HG03196 (cell line): ENCODE data around the gene CCDC88C.
"Not testable (repeated sequence)": the region's sequence is repeated elsewhere in the genome, so short reads cannot be mapped to it uniquely, and the experiment has no call there.

ENCODE experiments used
- ATAC-seq: cut with Tn5 transposase; IDR thresholded peaks from one replicate; pipeline ENCODE4 v1.9.1; 2021; ENCODE audit not compliant: unreplicated experiment

CCDC88C gene

GRCh38 chr14:91229743-91230200, 187.8 kb downstream of the CCDC88C start:
- ATAC-seq = peak; percentile 65

DNA sequence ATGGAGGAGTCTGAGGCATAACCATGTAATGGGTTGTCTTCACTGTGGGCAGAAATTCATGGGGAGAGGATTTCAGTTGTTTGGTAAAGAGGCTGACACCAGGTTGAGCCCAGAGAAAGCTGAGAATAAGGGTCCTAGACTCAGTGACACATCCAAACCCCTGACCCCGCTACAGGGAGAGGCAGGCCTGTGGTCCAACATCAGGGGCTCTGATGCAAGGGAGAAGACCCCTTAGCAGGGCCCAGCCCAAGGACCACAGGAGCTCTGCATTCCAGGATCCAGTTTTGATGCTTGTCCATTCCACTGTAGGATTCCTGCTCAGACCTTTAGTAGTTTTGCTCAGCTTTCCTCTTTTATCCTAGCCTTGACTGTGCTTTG, 188.6 kb downstream of the CCDC88C start:
- ATAC-seq = no peak

DNA sequence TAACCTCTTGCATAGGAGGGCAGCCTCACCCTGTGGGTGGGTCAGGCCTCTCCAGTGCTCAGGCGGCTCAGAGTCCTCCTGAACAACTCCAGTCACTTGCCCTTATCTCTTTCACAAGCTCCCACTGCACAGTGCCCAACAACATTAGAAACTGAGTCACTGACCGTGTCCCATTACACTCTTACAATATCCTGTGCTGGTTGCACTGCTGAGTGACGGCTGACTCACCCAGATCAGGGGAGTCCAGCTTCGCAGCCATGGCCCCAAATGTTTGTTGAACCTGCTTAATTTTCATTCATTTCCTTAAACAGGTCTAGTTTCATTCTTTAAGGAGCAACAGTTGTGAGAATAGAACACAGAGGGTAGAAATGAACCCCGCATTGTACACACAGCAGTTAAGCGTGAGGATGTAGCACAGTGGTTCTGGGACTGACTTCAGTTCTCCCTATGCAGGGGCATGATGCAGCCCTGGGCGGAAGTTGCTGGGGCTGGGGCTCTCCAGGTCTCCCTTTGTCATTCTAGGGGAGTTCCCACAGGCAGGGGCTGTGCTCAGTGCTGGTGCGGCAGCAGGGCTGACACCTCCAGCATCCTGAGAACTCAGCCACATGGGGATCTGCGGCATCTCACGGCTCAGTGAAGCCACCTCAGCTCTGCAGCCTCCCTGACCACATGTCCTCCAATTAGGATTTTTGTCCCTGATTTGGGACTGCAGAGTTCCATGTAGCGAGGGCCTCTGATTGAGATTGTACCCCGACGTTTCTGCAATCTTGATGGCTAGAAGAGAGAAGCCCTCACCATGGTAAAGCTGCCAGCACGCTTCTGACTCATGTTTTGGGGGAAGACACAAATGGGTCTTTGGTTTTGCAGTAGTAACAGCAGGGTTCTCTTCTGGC, 189.3 kb downstream of the CCDC88C start:
- ATAC-seq = peak; percentile 75

- ATAC-seq = no peak
Measured at GRCh38 chr14:91227183-91227628, 190.4 kb downstream of the CCDC88C start.

DNA sequence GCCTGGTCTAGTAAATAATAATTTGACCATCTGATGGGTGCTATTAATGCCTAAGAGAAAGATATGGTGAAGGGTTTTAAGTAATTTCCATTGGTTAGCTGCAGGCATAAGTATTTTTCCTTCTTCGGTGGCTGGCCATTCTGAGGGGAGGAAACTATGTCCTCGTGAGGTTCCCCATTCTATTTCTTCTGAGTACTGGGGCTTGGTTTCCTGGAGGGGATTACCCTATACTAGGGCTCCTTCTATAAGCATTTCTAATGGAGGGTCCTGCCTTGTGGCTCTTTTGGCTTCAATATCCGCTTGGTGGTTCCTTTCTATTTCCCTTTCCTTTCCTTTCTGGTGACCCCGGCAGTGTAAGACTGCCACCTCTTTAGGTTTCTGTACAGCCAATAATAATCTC, 191.3 kb downstream of the CCDC88C start:
- ATAC-seq = not testable (repeated sequence)

DNA sequence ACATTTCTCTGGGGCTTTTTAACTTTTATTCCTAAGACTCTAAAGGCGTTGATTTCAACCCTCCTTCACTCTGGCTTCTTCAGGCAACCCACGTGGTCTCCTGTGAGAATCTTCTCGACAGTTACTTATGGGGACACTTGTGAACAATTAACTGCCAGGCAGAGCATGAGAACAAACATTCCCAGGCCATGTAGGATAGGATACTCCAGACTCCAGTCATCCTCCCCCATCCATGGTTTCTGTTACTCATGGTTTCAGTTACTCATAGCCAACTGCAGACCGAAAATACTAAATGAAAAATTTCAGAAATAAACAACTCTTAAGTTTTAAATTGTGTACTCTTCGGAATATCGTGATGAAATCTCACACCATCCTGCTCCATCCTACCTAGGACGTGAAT, 192.6 kb downstream of the CCDC88C start:
- no peak for ATAC-seq

DNA sequence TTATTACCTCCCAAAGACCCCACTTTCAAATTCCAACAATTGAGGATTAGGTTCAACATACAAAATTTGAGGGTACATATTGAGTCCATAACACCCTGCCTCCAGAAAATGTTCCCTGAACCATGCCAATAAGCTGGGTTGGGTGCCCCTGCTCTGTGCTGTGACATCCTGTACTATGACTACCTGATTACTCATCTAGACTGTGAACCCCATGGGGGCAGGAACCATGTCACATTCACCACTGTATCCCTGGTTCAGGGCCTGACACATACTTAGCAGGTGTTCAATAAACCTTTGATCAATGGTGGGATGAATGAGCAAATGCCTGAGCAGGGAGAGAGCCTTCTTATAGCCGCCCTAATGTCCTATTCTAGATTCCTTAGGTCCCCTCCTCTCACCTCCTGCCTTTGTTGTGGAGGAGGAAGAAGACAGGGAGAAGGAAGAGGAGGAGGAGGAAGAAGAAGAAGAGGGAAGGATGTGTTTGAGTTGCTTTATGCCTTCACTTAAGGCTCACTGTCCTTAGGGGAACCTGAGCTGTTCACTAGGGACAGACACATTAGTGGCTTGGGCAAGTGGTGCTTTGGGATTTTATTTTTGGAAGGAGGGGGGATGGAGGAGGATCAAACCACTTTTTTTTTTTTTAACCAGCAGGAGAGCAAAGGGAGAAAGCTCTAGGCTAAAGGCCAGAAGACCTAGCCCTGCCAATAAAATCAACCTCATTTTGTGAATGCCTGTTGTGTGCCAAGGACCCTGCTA, 194.4 kb downstream of the CCDC88C start:
- no peak for ATAC-seq
